NAMALWA (cell line): ENCODE measurements around the gene CCDC106.

Experiments
- DNase-seq: peaks from one replicate; pipeline ENCODE4 v3.0.0-alpha.2; 2015; ENCODE audit warnings: low spot score

The CCDC106 gene

DNA sequence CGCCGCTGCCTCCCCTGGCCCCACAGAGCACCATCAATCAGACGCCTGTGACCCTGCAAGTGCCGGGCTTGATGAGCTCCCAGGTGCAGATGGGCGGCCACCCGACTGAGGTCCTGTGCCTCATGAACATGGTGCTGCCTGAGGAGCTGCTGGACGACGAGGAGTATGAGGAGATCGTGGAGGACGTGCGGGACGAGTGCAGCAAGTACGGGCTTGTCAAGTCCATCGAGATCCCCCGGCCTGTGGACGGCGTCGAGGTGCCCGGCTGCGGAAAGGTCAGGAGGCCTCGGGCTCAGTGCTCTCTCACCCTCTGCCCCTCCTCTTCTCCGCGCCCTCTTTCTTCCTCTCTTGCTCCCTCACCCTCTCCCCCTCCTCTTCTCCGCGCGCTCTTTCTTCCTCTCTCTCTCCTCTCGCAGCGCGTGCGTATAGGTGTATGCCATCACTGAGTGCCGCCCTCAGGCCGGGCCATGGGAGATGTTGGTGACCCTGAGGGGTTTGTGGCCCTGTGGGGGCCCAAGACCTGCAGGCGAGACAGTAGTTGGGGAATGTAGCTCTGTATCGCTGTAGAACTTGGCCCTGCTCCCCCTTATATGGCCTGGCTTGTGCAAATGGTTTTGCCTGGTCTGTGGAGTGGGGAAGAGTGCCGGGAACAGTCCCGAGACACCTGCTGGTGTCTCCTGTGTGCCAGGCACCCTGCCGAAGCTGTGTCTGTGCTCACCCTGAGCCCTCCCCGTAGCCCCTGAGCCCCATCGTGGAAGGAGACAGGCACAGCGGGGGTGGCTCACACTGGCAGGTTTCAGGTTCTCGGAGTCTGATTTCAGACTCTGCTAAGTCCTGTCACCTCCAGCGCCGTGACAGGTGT is 21.6 kb downstream of the CCDC106 start:
- no peak for DNase-seq

DNA sequence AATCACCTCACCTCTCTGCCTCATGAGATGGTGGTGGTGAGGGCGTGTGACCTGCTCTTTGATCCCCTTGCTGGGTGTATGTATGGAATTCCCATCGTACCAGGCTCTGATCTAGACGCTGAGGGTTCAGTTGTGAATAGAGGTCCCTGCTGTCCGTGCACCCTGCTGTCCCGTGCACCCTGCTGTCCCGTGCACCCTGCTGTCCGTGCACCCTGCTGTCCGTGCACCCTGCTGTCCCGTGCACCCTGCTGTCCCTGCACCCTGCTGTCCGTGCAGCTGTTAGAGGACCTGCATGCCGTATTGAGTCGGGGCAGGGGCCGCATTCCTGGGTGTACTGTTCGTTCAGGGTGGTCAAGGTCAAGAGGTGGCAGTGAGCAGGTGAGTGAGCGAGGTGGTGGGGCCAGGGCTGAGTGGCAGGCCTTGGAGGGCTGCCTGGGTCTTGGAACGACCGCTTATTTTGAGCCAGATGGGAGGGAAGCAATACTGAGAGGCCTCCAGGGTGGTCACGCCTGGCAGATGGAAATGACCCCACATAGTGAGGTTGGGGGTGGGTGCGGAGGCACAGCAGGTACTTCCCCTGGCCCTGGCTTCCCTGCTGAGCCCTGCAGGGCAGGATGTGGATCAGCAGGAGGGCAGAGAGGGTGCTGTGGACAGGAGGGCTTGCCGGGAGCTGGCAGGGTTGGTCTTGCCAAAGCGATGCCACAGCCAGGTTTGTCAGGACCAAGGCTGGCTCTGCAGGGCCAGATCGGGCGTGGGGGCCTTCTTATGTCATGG is 22.5 kb downstream of the CCDC106 start:
- no peak for DNase-seq

DNA sequence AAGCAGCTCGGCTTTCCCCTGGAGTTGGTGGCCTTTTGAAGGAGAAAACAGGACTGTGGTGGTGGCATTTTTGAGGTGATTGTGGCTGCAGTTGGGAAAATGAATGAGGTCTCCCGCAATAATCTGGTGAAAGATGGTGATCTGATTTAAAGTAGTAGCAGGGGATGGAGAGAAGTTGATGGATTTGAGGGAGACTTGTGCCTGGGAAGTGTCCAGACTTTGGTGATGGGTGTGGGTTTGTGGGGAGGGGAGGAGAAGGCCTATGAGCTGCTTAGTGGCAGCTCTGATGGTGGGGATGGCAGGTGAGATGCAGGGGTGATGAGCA is 23.0 kb downstream of the CCDC106 start:
- no peak for DNase-seq

DNA sequence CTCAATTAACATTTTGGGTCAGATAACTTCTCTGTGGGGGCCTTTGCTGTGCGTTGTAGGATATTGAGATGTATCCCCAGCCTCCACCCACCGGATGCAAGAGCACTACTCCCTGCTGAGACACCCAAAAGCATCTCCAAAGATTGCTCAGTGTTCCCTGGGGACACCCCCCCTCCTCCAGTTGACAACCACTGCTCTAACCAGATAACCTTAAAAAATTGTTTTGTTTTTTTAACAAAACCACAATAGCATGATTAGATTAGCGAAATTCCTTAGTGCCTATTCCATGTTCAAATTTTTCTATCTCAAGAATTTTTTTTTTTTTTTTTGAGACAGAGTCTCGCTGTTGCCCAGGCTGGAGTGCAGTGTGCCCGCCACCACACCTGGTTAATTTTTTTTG is 24.4 kb downstream of the CCDC106 start:
- no peak for DNase-seq

DNA sequence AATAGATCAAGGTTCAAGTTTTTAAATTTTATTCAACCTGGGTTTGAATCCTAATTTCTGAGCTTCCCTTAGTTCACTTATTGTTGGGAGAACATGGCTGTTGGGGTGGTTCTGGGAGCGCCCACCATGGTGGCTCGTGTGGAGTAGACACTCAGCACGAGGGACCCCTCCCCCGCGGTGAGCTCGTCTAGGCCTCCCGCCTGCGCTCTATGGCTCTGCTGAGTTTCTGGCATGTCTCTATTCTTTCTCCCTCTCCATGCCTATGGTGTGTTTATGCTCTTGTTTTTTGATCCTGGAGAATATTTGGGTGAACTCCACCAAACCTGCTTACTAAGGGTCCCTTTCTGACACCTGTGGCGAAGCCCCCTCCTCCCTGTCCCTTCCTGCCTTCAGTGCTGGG is 25.5 kb downstream of the CCDC106 start:
- no peak for DNase-seq

DNA sequence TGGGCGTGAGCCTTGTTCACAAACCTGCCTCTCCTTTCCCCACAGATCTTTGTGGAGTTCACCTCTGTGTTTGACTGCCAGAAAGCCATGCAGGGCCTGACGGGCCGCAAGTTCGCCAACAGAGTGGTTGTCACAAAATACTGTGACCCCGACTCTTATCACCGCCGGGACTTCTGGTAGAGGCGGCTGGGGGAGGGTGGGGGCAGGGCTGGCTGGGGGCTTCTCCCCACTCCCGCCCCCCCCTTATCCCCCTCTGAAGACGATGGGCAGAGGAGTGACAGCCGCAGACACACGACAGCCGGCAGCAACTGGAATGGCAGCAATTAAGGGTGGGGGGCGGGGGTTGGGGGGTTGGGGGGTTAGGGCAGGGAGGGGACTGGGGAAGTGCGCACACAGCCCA is 25.9 kb downstream of the CCDC106 start:
- no peak for DNase-seq

DNA sequence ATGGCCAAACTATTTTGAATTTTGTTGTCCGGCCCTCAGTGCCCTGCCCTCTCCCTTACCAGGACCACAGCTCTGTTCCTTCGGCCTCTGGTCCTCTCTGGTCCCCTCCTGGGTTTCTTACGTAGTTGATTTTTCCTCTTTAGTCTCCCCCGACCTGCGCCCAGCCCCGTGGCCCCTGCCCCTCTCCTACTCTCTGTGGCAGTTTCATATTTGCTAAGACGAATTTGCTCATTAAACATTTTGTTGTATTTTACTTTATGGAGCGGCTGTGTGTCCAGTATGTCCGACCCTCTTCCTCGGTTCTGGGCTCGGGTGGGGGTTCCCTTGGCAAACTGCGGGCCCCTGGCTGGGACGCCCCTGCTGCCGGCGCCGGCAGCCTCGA is 26.4 kb downstream of the CCDC106 start:
- no peak for DNase-seq

DNA sequence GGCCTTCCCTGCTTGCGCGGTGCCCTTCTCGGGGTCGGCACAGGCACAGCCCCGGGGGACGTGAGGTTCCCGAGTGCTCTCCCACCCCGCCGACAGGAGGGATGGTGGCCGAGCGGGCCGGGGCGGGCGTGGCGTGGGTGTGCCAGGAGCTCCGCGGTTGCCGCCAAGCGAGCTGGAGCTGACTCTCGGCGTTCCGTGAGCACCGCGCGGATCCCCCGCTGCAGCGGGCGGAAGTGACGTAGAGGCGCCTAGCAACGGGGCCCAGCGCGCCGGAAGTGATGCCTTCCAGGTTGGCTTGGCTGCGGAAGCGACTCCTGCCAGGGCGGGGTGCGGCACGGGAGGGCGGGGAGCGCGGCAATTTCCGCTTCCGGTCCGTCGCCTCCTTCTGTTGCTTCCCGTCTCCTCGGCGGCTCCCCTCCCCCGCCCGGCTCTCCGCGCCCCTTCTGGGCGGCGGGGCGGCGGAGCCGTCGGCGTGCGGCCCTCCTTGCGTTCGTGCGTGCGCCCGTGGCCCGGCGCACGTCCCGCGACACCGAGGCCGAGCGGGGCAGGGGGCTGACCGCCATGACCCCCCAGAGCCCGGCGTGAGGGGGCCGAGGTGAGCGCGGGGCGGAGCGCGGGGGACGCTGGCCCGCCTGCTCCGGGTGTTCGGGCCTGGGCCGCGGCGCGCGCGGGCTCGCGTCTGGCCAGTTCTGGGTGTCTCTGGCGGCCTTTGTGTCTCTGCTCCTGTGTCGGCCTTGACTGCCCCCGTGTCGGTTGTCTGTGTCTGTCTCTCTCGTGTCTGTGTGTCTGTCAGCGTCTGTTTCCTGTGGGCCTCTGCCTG is 27.0 kb downstream of the CCDC106 start, which contains the start of gene EPN1:
Gene EPN1, plus strand, starts transcription at position 386 of the 820 bp plus-strand sequence. CDS start 3,402 bp downstream, outside the sequence.
- DNase-seq, result peak; percentile 98

DNA sequence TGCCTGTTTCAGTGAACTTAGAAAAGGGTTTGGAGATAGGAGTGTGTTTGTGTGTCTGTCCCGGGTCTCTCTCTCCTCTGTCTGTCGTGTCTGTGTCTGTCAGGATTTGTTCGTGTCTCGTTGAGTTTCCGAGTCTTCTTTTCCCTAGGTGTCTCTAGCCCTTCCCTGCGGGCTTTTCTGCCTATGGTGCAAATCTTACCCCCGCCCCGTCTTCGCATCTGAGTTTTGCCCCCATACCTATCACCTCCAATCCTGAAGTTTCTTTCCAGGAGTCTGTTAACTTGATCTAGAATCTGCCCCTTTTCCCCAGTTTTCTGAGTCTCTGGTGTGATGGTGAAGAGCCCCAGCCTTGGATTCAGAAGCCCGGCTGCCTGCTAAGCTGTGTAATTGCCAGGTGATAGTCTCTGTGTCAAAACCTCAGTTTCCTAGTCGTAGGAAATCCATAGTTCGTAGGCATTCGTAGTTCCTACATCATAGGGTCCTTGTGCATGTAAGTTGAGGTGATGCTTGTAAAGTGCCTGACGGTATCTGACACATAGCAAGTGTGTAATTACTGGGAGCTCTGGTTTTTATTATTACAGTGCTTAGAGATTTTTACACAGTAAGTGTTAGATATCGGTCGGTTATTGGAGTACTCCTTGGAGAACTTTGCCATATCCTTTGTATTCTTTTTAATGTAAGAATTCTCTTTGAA is 27.8 kb downstream of the CCDC106 start:
- peak; percentile 42 for DNase-seq

DNA sequence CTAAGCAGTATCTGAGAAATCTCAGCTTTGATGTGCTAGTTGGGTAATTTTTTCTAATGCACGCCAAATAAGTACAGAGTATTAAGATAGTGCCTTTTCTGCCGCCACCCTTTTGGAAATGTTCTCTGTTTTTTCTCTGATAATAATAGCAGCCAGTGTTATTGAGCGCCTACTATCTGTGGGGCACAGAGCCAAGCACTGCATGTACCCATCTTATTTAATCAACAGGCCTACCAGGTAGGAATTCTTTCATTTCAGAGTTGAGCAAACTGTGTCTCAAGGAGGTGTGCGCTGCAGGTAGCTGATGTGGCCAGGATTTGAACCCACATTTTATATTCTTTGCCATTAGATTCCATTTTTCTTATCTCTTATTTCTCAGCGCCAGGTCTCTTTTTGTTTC is 28.4 kb downstream of the CCDC106 start:
- peak; percentile 47 for DNase-seq

DNA sequence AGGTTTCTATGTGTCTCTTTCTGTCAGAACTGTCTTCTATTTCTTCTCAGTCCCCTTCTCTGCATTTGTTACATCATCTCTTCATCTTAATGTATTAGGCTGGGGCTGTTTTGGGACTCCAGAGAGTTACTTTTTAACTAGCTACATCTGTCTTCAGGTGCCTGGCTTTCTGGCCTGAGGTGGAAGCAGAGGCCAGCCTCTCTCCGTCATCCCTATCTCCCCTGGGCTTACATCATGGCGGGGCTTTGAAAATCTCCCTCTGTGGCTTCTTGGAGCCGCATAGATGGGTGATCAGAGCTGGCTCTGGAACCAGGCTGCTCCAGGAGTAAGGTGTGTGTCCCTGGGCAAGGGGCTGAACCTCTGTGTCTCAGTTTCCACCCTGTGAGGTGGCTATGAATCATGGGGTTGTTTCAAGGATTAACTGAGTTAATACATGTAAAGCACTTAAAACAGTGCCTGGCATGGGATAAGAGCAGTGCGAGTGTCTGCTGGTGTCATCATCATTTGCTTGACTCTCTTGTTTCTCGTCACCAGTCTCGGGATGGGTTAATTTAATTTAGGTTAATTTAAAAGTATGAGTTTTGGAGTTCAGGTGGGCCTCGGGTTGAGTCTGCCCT is 29.0 kb downstream of the CCDC106 start:
- peak; percentile 26 for DNase-seq

DNA sequence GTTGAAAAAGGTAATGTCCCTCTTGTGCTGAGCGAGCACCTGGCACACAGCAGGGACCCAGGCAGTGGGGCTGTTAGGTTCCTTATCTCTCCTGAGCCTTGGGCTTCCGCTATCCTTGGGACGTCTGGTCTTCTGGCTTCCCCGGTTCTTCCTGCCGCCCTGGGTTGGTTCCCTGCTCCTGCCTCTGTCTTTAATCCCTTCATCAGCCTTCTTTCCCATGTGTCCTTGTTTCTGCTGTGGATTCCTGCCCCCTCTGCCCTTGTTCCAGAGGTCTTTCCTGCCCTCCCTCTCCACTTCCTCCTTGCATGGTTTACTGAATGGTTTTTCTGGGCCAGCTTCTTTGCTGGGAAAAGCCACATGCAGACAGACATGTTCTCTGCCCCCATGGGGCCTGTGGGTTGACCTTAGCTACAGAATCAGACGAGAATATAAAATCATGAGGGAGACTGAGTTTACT is 29.6 kb downstream of the CCDC106 start:
- DNase-seq, result peak; percentile 24

DNA sequence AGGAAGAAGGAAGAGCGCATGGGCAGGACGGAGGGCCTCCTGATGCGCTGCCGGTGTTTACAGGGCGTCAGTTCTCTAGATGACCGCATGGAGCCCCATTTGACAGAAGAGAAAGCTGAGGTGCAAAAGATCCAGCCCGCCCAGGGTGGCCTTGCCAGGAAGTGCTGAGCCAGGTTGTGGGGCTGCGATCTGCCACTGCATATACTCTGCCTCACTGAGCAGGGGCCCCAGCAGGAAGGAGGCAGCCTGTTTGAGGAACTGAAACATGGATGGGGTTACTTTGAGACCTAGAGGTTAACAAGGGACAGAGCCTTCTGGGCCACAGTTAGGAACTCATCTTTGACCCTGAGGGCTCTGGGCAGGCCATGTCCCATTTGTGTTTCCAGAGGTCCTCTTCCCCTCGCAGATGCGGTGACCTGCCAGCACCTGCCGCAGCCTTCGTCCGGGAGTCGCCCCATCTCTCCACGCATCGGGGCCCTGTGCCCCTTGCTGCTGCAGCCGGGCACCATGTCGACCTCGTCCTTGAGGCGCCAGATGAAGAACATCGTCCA is 30.2 kb downstream of the CCDC106 start:
- peak; percentile 97 for DNase-seq

DNA sequence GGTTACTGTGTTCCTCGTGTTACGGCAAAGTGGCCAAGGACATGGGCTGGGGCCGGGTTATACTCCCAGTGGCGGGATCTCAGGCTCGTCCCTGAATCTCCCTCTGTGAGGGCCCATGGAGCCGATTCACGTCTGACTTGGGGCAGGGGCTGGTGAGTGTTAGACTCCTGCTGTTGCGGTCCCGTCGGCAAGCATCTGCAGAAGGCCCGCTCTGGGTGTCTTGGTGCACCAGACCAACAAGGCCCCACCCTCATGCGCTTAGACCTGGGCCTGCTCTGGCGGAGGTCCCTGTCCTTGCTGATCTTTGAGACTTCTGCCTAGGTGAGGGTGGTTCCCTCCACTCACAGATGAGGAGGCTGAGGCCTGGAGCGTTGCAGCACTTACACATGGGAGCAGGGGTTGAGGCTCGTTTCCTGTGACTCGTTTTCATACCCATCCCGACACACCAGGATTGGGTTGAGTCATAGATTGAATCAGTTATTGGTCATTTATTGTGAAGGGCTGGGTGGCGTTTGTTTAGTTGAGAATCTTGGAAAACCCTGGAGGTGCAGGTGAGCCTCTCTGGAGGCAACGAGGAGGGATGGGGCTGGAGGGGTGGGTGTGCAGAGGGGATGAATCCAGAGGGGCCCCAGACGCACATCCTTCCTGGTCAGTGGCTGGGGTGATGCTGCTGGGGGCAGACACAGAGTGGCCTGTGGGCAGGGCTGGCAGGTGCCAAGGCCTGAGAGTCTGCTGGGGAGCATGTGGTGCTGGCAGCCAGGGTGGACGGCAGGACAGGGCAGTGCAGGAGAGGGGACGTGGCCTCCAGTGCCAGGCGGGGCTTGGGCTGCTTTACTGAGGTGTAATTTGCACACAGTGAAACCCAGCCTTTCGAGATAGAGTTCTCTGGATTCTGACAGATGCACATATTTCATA is 31.6 kb downstream of the CCDC106 start:
- DNase-seq, result no peak

DNA sequence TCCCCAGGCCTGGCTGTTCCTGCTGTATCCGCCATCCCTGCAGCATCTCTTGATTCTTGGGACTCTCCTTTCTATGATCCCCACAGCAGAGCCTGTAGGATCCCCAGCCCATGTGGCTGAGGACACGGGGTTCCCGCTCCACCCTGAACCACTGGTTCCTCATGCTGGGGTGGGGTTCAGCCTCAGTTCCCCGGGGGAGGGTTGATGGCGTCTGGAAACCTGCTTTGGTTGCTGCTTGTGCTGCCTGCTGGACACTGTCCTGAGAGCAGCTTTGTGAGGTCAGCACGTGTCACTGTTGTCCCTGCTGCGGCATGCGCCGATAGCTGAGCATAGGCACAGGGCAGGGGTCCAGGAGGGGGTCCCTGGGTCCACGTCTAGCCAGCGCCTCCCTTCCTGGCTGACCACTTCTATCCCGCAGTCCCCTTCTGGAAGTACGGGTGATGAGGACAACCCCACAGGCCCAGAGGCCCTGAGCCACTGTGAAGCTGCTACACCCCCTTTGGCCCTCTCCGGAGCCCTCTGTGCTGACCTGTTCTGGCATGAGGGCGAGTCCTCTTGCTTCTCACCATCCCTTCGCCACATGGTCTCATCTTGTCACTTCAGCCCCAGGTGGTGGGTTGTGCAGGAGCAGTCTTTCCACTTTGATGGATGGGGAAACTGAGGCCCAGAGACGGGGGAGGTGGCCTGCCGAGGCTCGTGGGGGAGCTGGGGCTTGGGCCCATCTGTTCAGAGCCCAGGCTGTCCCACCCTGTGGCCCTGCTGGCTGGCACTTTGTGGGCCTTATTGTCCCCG is 32.5 kb downstream of the CCDC106 start:
- DNase-seq, result no peak

DNA sequence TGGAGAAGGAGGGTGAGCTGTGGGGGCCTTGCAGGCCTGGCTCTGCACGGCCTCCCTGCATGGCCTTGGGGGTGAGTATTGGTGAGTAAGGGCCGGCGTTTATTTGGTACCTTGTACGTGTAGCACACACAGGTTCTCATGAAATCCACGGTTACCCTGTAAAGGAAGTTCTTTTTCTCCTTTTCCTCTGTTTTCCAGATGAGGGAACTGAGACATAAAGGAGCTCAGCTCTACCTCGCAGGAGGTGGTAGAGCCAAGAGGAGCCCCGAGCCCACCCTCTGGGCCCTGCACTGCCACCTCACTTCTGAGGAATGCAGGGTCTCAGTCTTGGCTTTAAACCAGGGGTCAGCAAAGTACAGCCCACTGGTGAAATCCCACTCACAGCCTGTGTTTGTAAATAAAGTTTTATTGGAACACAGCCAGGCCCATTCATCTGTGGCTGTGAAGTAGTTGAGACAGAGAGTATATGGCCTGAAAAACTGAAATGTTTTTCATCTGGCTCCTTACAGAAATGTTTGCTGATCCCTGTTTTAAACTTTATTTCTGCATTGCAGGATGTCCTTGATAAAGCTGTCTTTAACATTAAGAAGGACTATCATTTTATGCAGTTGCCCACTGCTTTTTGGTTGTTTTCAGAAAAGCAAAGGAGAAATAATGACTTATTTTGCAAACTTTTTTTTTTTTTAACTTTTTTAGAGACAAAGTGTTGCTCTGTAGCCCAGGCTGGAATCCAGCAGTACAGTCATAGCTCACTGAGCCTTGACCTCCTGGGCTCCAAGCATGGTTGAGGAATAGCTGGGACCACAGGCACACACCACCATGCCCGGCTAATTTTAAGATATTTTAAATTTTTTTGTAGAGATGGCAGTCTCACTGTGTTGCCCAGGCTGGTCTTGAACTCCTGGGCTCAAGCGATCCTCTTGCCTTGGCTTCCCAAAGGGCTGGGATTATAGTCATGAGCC is 33.4 kb downstream of the CCDC106 start:
- no peak for DNase-seq

DNA sequence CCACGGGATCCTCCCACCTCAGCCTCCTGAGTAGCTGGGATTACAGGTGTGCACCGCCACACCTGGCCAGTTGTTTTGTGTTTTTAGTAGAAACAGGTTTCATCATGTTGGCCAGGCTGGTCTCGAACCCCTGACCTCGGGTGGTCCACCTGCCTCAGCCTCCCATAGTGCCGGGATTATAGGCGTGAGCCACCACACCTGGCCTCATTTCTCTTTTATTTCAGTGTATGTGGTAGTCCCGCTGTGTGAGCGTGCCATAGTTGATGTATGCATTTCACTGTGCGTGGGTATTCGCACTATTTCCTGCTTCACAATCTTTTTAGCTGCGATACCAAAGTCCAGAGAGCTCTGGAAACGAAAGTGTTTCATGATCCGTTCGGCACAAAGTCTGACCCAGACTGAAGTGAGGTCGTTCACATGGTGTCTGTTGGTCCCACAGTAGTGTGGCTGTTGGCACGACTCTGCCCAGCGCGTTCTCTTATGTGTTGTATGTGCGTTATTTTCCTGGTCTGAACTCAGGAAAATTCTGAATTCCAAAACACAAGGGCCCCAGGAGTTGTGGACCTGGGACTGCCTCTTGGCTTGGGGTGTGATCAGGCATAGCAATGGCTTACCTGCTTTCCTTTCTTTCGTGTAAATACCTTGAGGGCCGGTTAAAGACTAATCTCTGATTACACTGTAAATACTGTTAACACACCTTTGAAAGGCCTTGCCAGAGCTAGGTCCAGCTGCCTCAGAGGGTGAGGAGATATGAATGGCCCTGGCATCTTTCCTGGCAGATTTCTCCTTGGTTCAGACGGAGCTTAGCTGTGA is 35.6 kb downstream of the CCDC106 start:
- DNase-seq, result no peak
